B cell (primary cell): Measurements from ENCODE around the gene GPBP1L1. TPM values are rescaled to one million over a fixed set of nuclear protein-coding genes. Genes with fewer than 3 reads are reported as not detected.

Experiments
- ATAC-seq: fragments of 200-7000 bp; cut with Tn5 transposase; one replicate; pipeline ENCODE4 v1.10.0; 2021; ENCODE audit warnings: low read depth, mild to moderate bottlenecking, moderate number of reproducible peaks, moderate library complexity
- CTCF ChIA-PET: fragments of 350-600 bp; sonication (Branson Sonifier 250); formaldehyde crosslinking; loops from one replicate; lab custom pipeline; 2021; ENCODE audit warnings: antibody characterized with exemption, inconsistent platforms; lab: Charles Lee
- POLR2A ChIA-PET: fragments of 350-600 bp; sonication (Branson Sonifier 250); formaldehyde crosslinking; loops from one replicate; lab custom pipeline; 2021; ENCODE audit warnings: antibody characterized with exemption; lab: Charles Lee
- DNase-seq: peaks from one replicate; pipeline ENCODE4 v3.0.0; 2013
- H2AFZ ChIP-seq: 2 replicates; pipeline ENCODE4 v1.6.1; 2012; ENCODE audit warnings: mild to moderate bottlenecking, low read depth, low read length; ENCODE audit not compliant: insufficient read depth, poor library complexity, severe bottlenecking
- H3K27ac ChIP-seq, 2 donors: 1 replicate in 1 of 2; 2 replicates in 1 of 2; pipeline ENCODE4 v1.5.1; 2012 to 2013; ENCODE audit warnings: low read length in 2 of 2, mild to moderate bottlenecking in 2 of 2, moderate library complexity in 1 of 2
- H3K27me3 ChIP-seq, 4 experiments: fragments of 200-600 bp in 1 of 4; sonication (generic) in 1 of 4; replicated peaks in 1 of 4; 1 replicate in 2 of 4; 2 replicates in 2 of 4; pipeline versions ENCODE4 v1.6.1 to v1.7.0; 2013 to 2016; ENCODE audit warnings: low read length in 3 of 4, mild to moderate bottlenecking in 2 of 4, mixed read lengths in 1 of 4, moderate library complexity in 1 of 4; ENCODE audit not compliant: insufficient read depth in 4 of 4, control insufficient read depth in 3 of 4; ENCODE audit errors: control extremely low read depth in 1 of 4
- H3K36me3 ChIP-seq, 2 experiments: replicated peaks in 1 of 2; 1 replicate in 1 of 2; 2 replicates in 1 of 2; pipeline versions ENCODE4 v1.6.1 to v1.7.1; 2013; ENCODE audit warnings: low read length in 1 of 2; ENCODE audit not compliant: insufficient read depth in 2 of 2, control insufficient read depth in 1 of 2; ENCODE audit errors: control extremely low read depth in 1 of 2, extremely low read depth in 1 of 2
- H3K4me1 ChIP-seq, 2 donors: fragments of 200-600 bp in 1 of 2; sonication (generic) in 1 of 2; 1 replicate in 1 of 2; 2 replicates in 1 of 2; pipeline versions ENCODE4 v1.5.1 to v1.6.1; 2013 to 2017; ENCODE audit warnings: low read length in 2 of 2; ENCODE audit not compliant: control insufficient read depth in 2 of 2, insufficient read depth in 2 of 2
- H3K4me2 ChIP-seq: replicated peaks from 2 replicates; pipeline ENCODE3; 2012; ENCODE audit warnings: mild to moderate bottlenecking, low read depth, low read length; ENCODE audit not compliant: poor library complexity, severe bottlenecking
- H3K4me3 ChIP-seq, 5 experiments: fragments of 200-600 bp in 1 of 5; sonication (generic) in 1 of 5; 1 replicate in 3 of 5; 2 replicates in 2 of 5; pipeline versions ENCODE4 v1.5.1 to v1.7.0; 2011 to 2016; ENCODE audit warnings: low read length in 4 of 5, mild to moderate bottlenecking in 4 of 5, low read depth in 2 of 5, control low read depth in 1 of 5, moderate library complexity in 1 of 5; ENCODE audit not compliant: insufficient read depth in 1 of 5; ENCODE audit errors: control extremely low read depth in 1 of 5, extremely low read depth in 1 of 5
- H3K79me2 ChIP-seq: fragments of 200-600 bp; sonication (generic); one replicate; pipeline ENCODE4 v1.6.0; 2016; ENCODE audit warnings: low read length; ENCODE audit not compliant: control insufficient read depth, insufficient read depth
- H3K9ac ChIP-seq: fragments of 200-600 bp; sonication (generic); 2 replicates; pipeline ENCODE4 v1.6.1; 2017; ENCODE audit warnings: mild to moderate bottlenecking, low read length, moderate library complexity
- H3K9me3 ChIP-seq, 3 donors: one replicate each; pipeline versions ENCODE4 v1.6.1 to v1.7.1; 2013; ENCODE audit warnings: low read length in 2 of 3; ENCODE audit not compliant: control insufficient read depth in 2 of 3, insufficient read depth in 1 of 3; ENCODE audit errors: control extremely low read depth in 1 of 3
- H4K20me1 ChIP-seq: 2 replicates; pipeline ENCODE4 v1.6.0; 2012; ENCODE audit warnings: mild to moderate bottlenecking, low read length; ENCODE audit not compliant: insufficient read depth, control insufficient read depth, poor library complexity, severe bottlenecking
- H3K27ac Mint-ChIP-seq: one replicate; pipeline ENCODE4 v1.8.0; 2021; ENCODE audit warnings: mixed read lengths
- H3K27me3 Mint-ChIP-seq: one replicate; pipeline ENCODE4 v1.8.0; 2021; ENCODE audit warnings: mixed read lengths
- H3K4me1 Mint-ChIP-seq: one replicate; pipeline ENCODE4 v1.8.0; 2021; ENCODE audit warnings: mixed read lengths
- H3K4me3 Mint-ChIP-seq: one replicate; pipeline ENCODE4 v1.8.0; 2021; ENCODE audit warnings: mixed read lengths
- H3K9me3 Mint-ChIP-seq: one replicate; pipeline ENCODE4 v1.8.0; 2022; ENCODE audit warnings: mixed read lengths; ENCODE audit not compliant: insufficient read depth
- EZH2 ChIP-seq: IDR thresholded peaks from 2 replicates; pipeline ENCODE4 v1.6.1; 2012; ENCODE audit warnings: borderline replicate concordance, low read depth, mild to moderate bottlenecking, moderate library complexity, low read length; ENCODE audit not compliant: insufficient read depth, poor library complexity, severe bottlenecking
- WGBS: methylation state at CpG from one replicate; pipeline ENCODE4 v1.1.5; 2013; ENCODE audit warnings: missing lambda C conversion rate; ENCODE audit not compliant: insufficient coverage; 5-methylcytosine and 5-hydroxymethylcytosine counted together
- intact Hi-C: fragments of 100-400 bp; cut with micrococcal nuclease; formaldehyde crosslinking; loops from one replicate; pipeline ENCODE4 v1.10.0; 2022
- polyA plus RNA-seq: library from polyadenylated mRNA; depleted of rRNA; stranded (reverse); fragments of >200 nt; gene quantifications from 2 replicates; pipeline ENCODE4 v1.2.3, GENCODE V29; 2012
- total RNA-seq, 2 donors: library from RNA; stranded (reverse); fragments of 120-200 nt in 1 of 2; gene quantifications; 1 replicate in 1 of 2; 2 replicates in 1 of 2; pipeline versions ENCODE4 v1.2.3 to v1.2.4, GENCODE V29; 2013 to 2022
- TF ChIP-seq, protein P1 (sequence below): fragments of 200-600 bp; IDR thresholded peaks from one replicate; pipeline ENCODE4 v1.8.0; 2022; ENCODE audit warnings: antibody characterized with exemption, mild to moderate bottlenecking

GPBP1L1 gene
- total and polyA plus RNA-seq, 2 donors (not counting 1 experiment from before 2014, with no cell fraction given): 75.5 to 137 TPM

DNA sequence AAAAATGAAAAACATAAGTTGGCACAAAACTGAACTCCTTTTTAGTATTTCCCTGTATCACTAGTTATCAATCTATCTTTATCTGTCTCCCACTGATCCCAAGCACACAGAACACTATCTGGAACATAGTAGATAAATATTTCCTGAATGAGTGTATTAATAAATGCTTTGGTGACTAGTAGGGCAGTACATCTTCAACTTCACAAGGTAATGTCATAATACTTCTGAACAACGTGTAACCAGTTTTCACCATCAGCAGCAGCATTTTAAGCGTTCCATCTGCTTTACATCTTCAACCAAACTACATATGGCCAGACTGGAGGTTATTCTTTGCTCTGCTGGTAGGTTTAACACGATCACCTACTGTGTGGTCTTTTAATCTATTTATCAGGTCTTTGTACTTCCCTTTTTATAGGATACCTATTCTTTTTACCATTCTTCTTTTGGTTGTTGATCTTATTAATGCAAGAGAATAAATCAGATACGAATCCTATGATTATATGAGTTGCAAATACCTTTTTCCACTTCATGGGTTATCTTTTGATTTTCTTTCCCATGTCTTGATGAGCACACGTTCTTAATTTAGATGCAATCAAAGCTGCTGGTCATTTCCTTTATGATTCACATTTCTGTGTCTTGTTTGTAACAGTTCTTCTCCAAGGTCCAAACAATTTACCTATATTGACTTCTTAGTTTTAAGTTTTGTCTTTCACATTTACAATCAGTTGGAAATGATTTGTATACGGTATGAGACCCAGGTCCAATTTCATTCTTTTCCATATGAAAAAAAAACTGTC, 16.3 kb downstream of the GPBP1L1 start:
- peaks cover 3 to 4% of the 10 kb centered on the region in 2 donors for H3K4me1 ChIP-seq
- ChIA-PET CTCF (no interaction called here), POLR2A (interaction anchor here (0.6 kb wide), 1 partner anchor 13 kb away, joined by 6 read pairs; no protein-coding TSS in a partner anchor)
- H3K4me3 ChIP-seq: no peak overlapping the region
- peaks cover 0 to 6% of the 10 kb centered on the region in 2 experiments for H3K36me3 ChIP-seq
- no peak overlapping the region for H2AFZ ChIP-seq
- H3K9me3 ChIP-seq: no peaks in the 10 kb centered on the region
- peaks cover 94% of the 10 kb centered on the region for H4K20me1 ChIP-seq
- no peak overlapping the region for H3K9ac ChIP-seq
- intact Hi-C loops: no loop called here
- WGBS: 100% methylated on average over 1 of the region's 6 CpGs
- H3K4me1 Mint-ChIP-seq: peaks cover 56% of the 10 kb centered on the region
- no peaks in the 10 kb centered on the region for H3K27me3 Mint-ChIP-seq
- no peak overlapping the region for H3K27ac ChIP-seq
- no peak for TF ChIP-seq EZH2
- TF ChIP-seq, protein P1, sequence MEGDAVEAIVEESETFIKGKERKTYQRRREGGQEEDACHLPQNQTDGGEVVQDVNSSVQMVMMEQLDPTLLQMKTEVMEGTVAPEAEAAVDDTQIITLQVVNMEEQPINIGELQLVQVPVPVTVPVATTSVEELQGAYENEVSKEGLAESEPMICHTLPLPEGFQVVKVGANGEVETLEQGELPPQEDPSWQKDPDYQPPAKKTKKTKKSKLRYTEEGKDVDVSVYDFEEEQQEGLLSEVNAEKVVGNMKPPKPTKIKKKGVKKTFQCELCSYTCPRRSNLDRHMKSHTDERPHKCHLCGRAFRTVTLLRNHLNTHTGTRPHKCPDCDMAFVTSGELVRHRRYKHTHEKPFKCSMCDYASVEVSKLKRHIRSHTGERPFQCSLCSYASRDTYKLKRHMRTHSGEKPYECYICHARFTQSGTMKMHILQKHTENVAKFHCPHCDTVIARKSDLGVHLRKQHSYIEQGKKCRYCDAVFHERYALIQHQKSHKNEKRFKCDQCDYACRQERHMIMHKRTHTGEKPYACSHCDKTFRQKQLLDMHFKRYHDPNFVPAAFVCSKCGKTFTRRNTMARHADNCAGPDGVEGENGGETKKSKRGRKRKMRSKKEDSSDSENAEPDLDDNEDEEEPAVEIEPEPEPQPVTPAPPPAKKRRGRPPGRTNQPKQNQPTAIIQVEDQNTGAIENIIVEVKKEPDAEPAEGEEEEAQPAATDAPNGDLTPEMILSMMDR: no peak
- no peaks in the 10 kb centered on the region for H3K9me3 Mint-ChIP-seq
- H3K27me3 ChIP-seq: no peaks in the 10 kb centered on the region
- ATAC-seq: no peak
- H3K4me2 ChIP-seq: no peak overlapping the region
- peaks cover 100% of the 10 kb centered on the region for H3K79me2 ChIP-seq
- no peak for DNase-seq
- no peak overlapping the region for H3K4me3 Mint-ChIP-seq
- H3K27ac Mint-ChIP-seq: no peak overlapping the region

DNA sequence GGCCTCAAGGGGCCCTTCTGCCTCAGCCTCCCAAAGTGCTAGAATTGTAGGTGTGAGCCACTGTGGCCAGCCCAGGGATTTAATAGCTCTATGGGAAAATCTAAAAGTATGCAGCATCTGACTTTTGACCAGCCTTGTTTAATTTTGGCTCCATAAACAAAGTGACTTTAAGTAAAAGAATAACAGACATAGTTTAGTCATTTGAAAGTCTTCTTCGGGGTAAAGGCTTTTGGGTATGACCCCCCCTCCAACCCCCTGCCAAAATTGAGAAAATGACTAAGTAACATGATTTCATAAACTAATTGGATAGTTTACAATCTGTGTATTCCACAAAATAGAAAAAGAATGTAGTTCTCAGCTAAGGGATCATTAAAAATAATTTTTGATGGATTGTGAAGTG, 17.0 kb downstream of the GPBP1L1 start:
- Histone ChIP-seq H3K27ac (no peak overlapping the region), H3K9me3 (no peaks in the 10 kb centered on the region), H3K9ac (no peak overlapping the region), H3K4me3 (no peak overlapping the region), H3K4me1 (peaks cover 3 to 4% of the 10 kb centered on the region in 2 donors), H3K79me2 (peaks cover 100% of the 10 kb centered on the region), H4K20me1 (peaks cover 94% of the 10 kb centered on the region), H3K36me3 (peaks cover 0 to 6% of the 10 kb centered on the region in 2 experiments), H2AFZ (no peak overlapping the region), H3K4me2 (no peak overlapping the region), H3K27me3 (no peaks in the 10 kb centered on the region)
- no peak overlapping the region for H3K27ac Mint-ChIP-seq
- no CpG with 5 or more reads among the region's 1 CpG for WGBS
- ChIA-PET POLR2A (no interaction called here), CTCF (interaction anchor here (0.7 kb wide), 1 partner anchor 99 kb away, joined by 3 read pairs; no protein-coding TSS in a partner anchor)
- no peak overlapping the region for H3K4me3 Mint-ChIP-seq
- H3K9me3 Mint-ChIP-seq: no peaks in the 10 kb centered on the region
- intact Hi-C loops: no loop called here
- no peak for TF ChIP-seq EZH2
- TF ChIP-seq, protein P1: no peak
- H3K4me1 Mint-ChIP-seq: peaks cover 51% of the 10 kb centered on the region
- DNase-seq (no peak), ATAC-seq (no peak)
- no peaks in the 10 kb centered on the region for H3K27me3 Mint-ChIP-seq
